Thymus (tissue), 11 donors: ENCODE measurements around the gene SFXN2. TPM values are rescaled to one million over a fixed set of nuclear protein-coding genes. Genes with fewer than 3 reads are reported as not detected.

Experiments used
- DNase-seq, 9 donors: peaks; one replicate each; pipeline ENCODE4 v3.0.0-alpha.2; 2013; ENCODE audit warnings: low spot score in 9 of 9, low read depth in 6 of 9, missing footprints in 1 of 9
- H3K27ac ChIP-seq, 2 donors: one replicate each; pipeline ENCODE4 v1.5.1; 2013; ENCODE audit warnings: control low read depth in 1 of 2, low read depth in 1 of 2, low read length in 1 of 2, mild to moderate bottlenecking in 1 of 2, moderate library complexity in 1 of 2
- H3K27me3 ChIP-seq, 2 donors: one replicate each; pipeline ENCODE4 v1.5.1; 2013; ENCODE audit warnings: low read length in 1 of 2; ENCODE audit not compliant: control insufficient read depth in 2 of 2, insufficient read depth in 1 of 2
- H3K36me3 ChIP-seq, 2 donors: one replicate each; pipeline ENCODE4 v1.5.1; 2013; ENCODE audit warnings: low read length in 1 of 2, mild to moderate bottlenecking in 1 of 2, moderate library complexity in 1 of 2; ENCODE audit not compliant: control insufficient read depth in 2 of 2, insufficient read depth in 2 of 2
- H3K4me1 ChIP-seq, 2 donors: one replicate each; pipeline ENCODE4 v1.5.1; 2013; ENCODE audit warnings: low read length in 2 of 2; ENCODE audit not compliant: control insufficient read depth in 2 of 2, insufficient read depth in 2 of 2
- H3K4me3 ChIP-seq, 2 donors: one replicate each; pipeline ENCODE4 v1.5.1; 2013; ENCODE audit warnings: low read length in 2 of 2, control low read depth in 1 of 2, mild to moderate bottlenecking in 1 of 2
- H3K9me3 ChIP-seq, 2 donors: one replicate each; pipeline ENCODE4 v1.5.1; 2013; ENCODE audit warnings: low read length in 1 of 2, mild to moderate bottlenecking in 1 of 2; ENCODE audit not compliant: control insufficient read depth in 2 of 2, insufficient read depth in 1 of 2
- WGBS: extraction: QIAGEN DNeasy Blood & Tissue Kit; methylation state at CpG from one replicate; pipeline ENCODE4 v1.1.7; 2013; 5-methylcytosine and 5-hydroxymethylcytosine counted together
- polyA plus RNA-seq: library from polyadenylated mRNA; stranded (reverse); fragments of 200-250 nt; gene quantifications from one replicate; pipeline ENCODE4 v1.2.3, GENCODE V29; 2013
- total RNA-seq: library from RNA; stranded (reverse); fragments of 120-200 nt; gene quantifications from one replicate; pipeline ENCODE4 v1.2.4, GENCODE V29; 2013
- donor health status: healthy.

The SFXN2 gene
- total and polyA plus RNA-seq, 2 donors: 10.8 to 14.9 TPM

DNA sequence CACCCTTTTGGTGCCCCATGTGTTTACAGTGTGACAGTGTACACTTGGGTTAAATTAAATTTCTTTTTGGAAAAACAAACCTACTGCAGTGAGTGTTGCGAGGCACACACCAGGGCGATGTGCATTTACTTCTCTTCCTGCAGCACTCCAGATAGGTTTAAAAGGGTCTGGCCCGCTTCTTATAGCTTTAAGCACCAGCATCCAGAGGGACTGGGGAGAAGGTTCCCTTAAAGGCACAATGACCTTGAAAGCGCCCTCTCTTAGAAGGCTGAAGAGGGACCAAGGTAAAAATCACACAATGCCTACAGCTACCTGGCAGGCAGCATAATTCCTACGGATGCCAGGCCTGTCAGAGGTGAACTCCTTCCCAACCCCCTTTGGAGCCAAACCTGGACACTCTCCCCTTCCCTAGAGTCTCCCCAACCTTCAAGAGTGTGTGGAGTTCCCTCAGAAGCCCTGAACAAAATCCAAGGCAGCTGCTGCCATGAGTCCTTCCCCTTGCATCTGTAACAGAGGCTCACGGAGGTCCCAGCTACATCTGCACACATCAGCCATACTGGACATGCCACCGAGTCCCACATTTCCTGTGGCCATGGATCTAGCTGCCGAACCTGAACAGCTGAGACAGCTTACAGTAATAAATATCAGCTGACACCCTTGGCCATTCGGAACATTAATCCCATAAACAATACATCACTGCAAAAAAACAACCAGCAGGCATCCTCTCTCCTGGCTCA lies 36.9 kb upstream of the SFXN2 start:
- H3K9me3 ChIP-seq: no peaks in the 10 kb centered on the region
- no peak for DNase-seq
- 88% methylated on average over 9 of the region's 9 CpGs for WGBS
- peak overlapping the region in 1 of 2 donors; percentile 52 for H3K27ac ChIP-seq
- H3K4me3 ChIP-seq: no peak overlapping the region
- H3K4me1 ChIP-seq: peaks cover 53 to 79% of the 10 kb centered on the region in 2 donors
- H3K36me3 ChIP-seq: peaks cover 0 to 4% of the 10 kb centered on the region in 2 donors
- no peaks in the 10 kb centered on the region for H3K27me3 ChIP-seq

DNA sequence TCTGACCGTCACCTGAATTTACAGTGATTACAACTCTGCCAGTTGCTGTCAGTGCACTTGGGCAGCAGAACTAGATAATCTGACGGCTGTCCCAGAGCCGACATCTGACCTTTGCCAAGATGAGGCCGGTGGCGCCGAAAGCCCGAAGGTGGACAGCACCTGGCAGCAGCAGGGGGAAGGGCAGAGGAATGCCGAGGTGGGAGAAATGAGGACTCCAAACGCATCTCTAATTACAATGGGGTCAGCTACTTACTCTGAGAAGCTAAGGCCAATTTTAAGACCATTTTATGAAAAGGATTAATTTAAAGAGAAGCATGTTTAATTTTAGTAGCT lies 36.4 kb upstream of the SFXN2 start:
- DNase-seq: no peak
- H3K9me3 ChIP-seq: no peaks in the 10 kb centered on the region
- WGBS: 95% methylated on average over 9 of the region's 9 CpGs
- peaks cover 47 to 74% of the 10 kb centered on the region in 2 donors for H3K4me1 ChIP-seq
- H3K27me3 ChIP-seq: no peaks in the 10 kb centered on the region
- no peak overlapping the region for H3K4me3 ChIP-seq
- no peak overlapping the region for H3K27ac ChIP-seq
- H3K36me3 ChIP-seq: peaks cover 2 to 4% of the 10 kb centered on the region in 2 donors

- peak in 1 of 9 donors; percentile 26 for DNase-seq
- Histone ChIP-seq H3K27ac (peak overlapping the region in 1 of 2 donors; percentile 53), H3K4me3 (no peak overlapping the region), H3K27me3 (no peaks in the 10 kb centered on the region), H3K4me1 (peaks cover 39 to 66% of the 10 kb centered on the region in 2 donors), H3K36me3 (peaks cover 2 to 8% of the 10 kb centered on the region in 2 donors), H3K9me3 (no peaks in the 10 kb centered on the region)
- 41% methylated on average over 9 of the region's 9 CpGs for WGBS
These were observed 35.6 kb upstream of the SFXN2 start for GRCh38 chr10:102678842-102679289.

DNA sequence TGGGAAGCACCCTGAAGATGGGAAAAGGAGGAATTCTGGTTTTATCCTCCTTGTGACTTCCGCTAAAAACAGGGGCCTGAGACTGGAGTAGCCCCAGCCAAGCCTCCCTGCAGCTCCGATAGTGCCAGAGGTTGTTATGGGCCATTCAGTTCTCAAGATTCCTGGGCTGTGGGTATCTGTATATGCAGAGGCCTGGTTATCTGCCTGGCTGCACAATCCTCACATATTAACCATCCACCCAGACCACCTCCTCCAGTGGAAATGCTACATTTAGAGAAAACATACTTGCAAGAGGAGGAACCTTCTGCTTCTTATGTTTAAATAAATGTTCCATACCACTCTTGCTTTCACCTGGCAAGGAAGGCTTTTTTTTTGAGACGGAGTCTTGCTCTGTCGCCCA lies 34.8 kb upstream of the SFXN2 start:
- H3K9me3 ChIP-seq: no peaks in the 10 kb centered on the region
- WGBS: 99% methylated on average over 4 of the region's 4 CpGs
- H3K4me3 ChIP-seq: no peak overlapping the region
- H3K4me1 ChIP-seq: peaks cover 36 to 59% of the 10 kb centered on the region in 2 donors
- H3K27me3 ChIP-seq: no peaks in the 10 kb centered on the region
- no peak overlapping the region for H3K27ac ChIP-seq
- H3K36me3 ChIP-seq: peaks cover 2 to 10% of the 10 kb centered on the region in 2 donors
- no peak for DNase-seq

DNA sequence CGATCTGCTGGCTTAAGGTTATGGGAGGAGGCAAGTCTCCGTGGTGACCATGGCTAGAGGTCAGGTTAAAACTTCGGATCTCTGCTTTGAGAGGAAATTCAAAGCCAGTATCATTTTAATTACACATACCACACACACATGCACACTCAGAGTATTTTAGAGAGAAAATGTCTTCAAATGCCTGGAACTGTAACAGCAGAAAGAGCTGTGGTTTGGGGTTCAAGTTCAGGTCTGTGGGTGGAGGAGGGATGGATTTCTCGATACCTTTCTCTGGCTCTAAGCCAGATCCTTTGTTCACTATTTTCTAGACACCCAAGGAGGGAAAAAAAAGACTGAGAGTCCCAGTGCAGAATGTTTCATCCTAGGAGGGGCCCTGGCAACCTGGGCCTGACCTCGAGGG lies 32.7 kb upstream of the SFXN2 start:
- Histone ChIP-seq H3K27ac (no peak overlapping the region), H3K36me3 (peaks cover 11 to 15% of the 10 kb centered on the region in 2 donors), H3K4me3 (no peak overlapping the region), H3K27me3 (no peaks in the 10 kb centered on the region), H3K9me3 (no peaks in the 10 kb centered on the region), H3K4me1 (peaks cover 19 to 38% of the 10 kb centered on the region in 2 donors)
- 79% methylated on average over 5 of the region's 5 CpGs for WGBS
- no peak for DNase-seq

GRCh38 chr10:102682416-102682815 lies 32.0 kb upstream of the SFXN2 start:
- no peak for DNase-seq
- Histone ChIP-seq H3K36me3 (peaks cover 11 to 15% of the 10 kb centered on the region in 2 donors), H3K4me3 (no peak overlapping the region), H3K27ac (no peak overlapping the region), H3K4me1 (peaks cover 13 to 31% of the 10 kb centered on the region in 2 donors), H3K27me3 (no peaks in the 10 kb centered on the region), H3K9me3 (no peaks in the 10 kb centered on the region)
- WGBS: 97% methylated on average over 7 of the region's 7 CpGs

DNA sequence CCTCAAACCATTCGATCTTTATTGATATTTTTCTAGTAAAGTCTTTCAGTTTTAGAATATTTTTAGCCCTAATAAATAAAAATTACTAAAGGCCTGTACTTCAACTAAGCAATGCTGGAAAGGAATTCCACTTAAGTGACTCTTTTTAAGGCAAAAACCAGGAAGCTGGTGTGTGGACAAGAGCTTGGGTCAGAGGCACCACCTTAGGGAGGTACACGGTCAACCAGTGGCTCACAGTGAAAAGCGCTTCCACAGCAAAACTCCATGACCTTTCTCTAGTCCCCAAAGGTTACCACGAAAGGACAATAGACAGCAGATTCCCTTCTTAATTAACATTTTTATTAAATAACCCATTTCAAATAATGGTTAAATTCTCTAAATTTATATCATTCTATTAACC lies 31.5 kb upstream of the SFXN2 start:
- DNase-seq: no peak
- Histone ChIP-seq H3K27me3 (no peaks in the 10 kb centered on the region), H3K4me3 (no peak overlapping the region), H3K36me3 (peaks cover 13 to 15% of the 10 kb centered on the region in 2 donors), H3K4me1 (peaks cover 11 to 25% of the 10 kb centered on the region in 2 donors), H3K27ac (no peak overlapping the region), H3K9me3 (no peaks in the 10 kb centered on the region)
- 97% methylated on average over 4 of the region's 4 CpGs for WGBS

DNA sequence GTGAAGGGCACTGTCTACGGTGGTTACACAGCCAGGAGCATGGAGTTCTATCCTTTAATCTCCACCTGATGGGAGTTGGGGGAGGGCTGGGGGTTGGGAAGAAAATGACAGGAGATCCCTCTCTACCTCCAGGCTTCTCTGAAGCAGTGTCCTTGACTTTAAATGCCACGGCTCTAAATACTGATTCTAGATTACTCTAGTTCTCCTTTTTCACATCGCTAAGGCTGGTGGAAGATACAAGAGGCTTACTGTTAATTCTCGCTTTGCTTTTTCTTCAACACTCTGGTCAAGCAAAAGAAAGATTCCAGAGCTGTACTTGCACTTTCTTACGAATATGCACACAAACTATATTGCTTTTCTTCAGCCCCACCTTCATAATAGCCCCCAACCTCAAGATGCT lies 30.7 kb upstream of the SFXN2 start:
- no peaks in the 10 kb centered on the region for H3K9me3 ChIP-seq
- H3K36me3 ChIP-seq: peaks cover 15% of the 10 kb centered on the region in 2 donors
- DNase-seq: no peak
- H3K27ac ChIP-seq: no peak overlapping the region
- H3K4me3 ChIP-seq: no peak overlapping the region
- 94% methylated on average over 5 of the region's 5 CpGs for WGBS
- no peaks in the 10 kb centered on the region for H3K27me3 ChIP-seq
- H3K4me1 ChIP-seq: peaks cover 6 to 18% of the 10 kb centered on the region in 2 donors

DNA sequence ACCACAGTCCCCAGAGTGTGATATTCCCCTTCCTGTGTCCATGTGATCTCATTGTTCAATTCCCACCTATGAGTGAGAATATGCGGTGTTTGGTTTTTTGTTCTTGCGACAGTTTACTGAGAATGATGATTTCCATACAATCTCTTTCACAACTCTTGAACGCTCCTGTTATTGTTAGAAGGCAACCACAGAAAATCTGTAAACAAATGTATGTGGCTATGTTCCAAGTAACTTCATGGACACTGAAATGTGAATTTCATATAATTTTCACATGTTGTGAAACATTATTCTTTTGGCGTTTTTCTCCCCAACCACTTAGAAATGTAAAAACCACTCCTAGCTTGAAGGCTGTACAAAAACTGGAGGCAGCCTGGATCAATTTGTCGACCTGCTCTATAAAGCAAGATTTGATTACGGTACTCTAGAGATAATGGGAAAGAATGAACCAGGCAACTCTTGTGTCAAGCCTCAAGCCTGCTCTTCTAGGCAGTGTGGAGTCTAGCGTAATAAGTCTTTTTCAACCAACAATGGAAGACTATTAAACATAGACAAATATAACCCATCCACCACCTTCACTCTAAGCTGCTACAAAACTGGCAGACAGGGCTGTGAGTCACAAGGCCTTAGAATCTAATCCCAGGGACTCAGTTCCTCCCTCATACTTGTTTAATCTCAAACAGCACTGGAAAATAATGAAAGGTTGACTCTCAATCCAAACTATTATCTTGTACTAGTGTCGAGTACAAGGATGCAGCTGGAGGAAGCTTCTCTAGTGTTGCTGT lies 23.0 kb upstream of the SFXN2 start:
- no peaks in the 10 kb centered on the region for H3K9me3 ChIP-seq
- no peak overlapping the region for H3K4me3 ChIP-seq
- no peaks in the 10 kb centered on the region for H3K27me3 ChIP-seq
- H3K36me3 ChIP-seq: peaks cover 6 to 7% of the 10 kb centered on the region in 2 donors
- DNase-seq: no peak
- H3K4me1 ChIP-seq: no peaks in the 10 kb centered on the region
- 95% methylated on average over 8 of the region's 8 CpGs for WGBS
- H3K27ac ChIP-seq: no peak overlapping the region
